HepG2 (cell line): Measurements from ENCODE around the gene DDX54. TPM values are rescaled to one million over a fixed set of nuclear protein-coding genes. Genes with fewer than 3 reads are reported as not detected.

ENCODE experiments used
- FOXO1 ChIP-seq: sonication (generic); formaldehyde crosslinking; IDR thresholded peaks from 2 replicates; pipeline ENCODE4 v1.4.0; 2020; ENCODE audit warnings: missing genetic modification reagents
- GTF2F1 ChIP-seq: fragments of 150-350 bp; IDR thresholded peaks from 2 replicates; pipeline ENCODE4 v1.6.1; 2014; ENCODE audit warnings: low read length
- IKZF1 ChIP-seq: fragments of 450-650 bp; IDR thresholded peaks from 2 replicates; pipeline ENCODE4 v1.7.1; 2016
- KDM5B ChIP-seq: sonication (generic); formaldehyde crosslinking; IDR thresholded peaks from 2 replicates; pipeline ENCODE4 v1.4.0; 2020; ENCODE audit warnings: missing genetic modification reagents, mild to moderate bottlenecking, borderline replicate concordance
- KLF16 ChIP-seq, 2 experiments: sonication (generic) in 1 of 2; formaldehyde crosslinking in 1 of 2; IDR thresholded peaks; 2 replicates each; pipeline versions ENCODE4 v1.6.1 to v1.8.0; 2016 to 2023; ENCODE audit warnings: missing genetic modification reagents in 2 of 2, missing compliant biosample characterization in 1 of 2
- MED1 ChIP-seq: sonication (generic); formaldehyde crosslinking; IDR thresholded peaks from 2 replicates; pipeline ENCODE4 v1.4.0; 2020; ENCODE audit warnings: missing genetic modification reagents
- MED13 ChIP-seq: sonication (generic); formaldehyde crosslinking; IDR thresholded peaks from 2 replicates; pipeline ENCODE4 v1.5.0; 2020; ENCODE audit warnings: missing genetic modification reagents
- POLR2AphosphoS2 ChIP-seq: IDR thresholded peaks from 2 replicates; pipeline ENCODE4 v1.6.1; 2011; ENCODE audit warnings: low read depth, low read length, improper control_type of control experiment
- POLR2AphosphoS5 ChIP-seq: IDR thresholded peaks from 2 replicates; pipeline ENCODE4 v1.6.1; 2012; ENCODE audit warnings: low read depth, low read length
- SRSF9 ChIP-seq: fragments of 200-400 bp; formaldehyde crosslinking; IDR thresholded peaks from 2 replicates; pipeline ENCODE4 v1.6.1; 2018; ENCODE audit warnings: borderline replicate concordance, mild to moderate bottlenecking, low read depth, low read length; ENCODE audit not compliant: insufficient read depth, poor library complexity, severe bottlenecking
- SUZ12 ChIP-seq: fragments of 150-350 bp; IDR thresholded peaks from 2 replicates; pipeline ENCODE4 v1.6.1; 2014; ENCODE audit warnings: low read depth, low read length
- YEATS4 ChIP-seq: sonication (generic); formaldehyde crosslinking; IDR thresholded peaks from 2 replicates; pipeline ENCODE4 v1.4.0; 2020; ENCODE audit warnings: missing genetic modification reagents, borderline replicate concordance
- ZMYM4 ChIP-seq: sonication (generic); formaldehyde crosslinking; IDR thresholded peaks from 2 replicates; pipeline ENCODE4 v1.8.1; 2023; ENCODE audit warnings: mild to moderate bottlenecking, missing genetic modification reagents
- ZNF101 ChIP-seq: sonication (generic); formaldehyde crosslinking; IDR thresholded peaks from 2 replicates; pipeline ENCODE4 v1.4.0; 2020; ENCODE audit warnings: mild to moderate bottlenecking, low read depth, missing genetic modification reagents, borderline replicate concordance
- ZNF282 ChIP-seq: fragments of 450-650 bp; IDR thresholded peaks from 2 replicates; pipeline ENCODE4 v1.6.1; 2018; ENCODE audit not compliant: partially characterized antibody
- ZNF672 ChIP-seq: sonication (generic); formaldehyde crosslinking; IDR thresholded peaks from 2 replicates; pipeline ENCODE4 v1.8.1; 2022; ENCODE audit warnings: missing genetic modification reagents
- ZNF766 ChIP-seq: sonication (generic); formaldehyde crosslinking; IDR thresholded peaks from 2 replicates; pipeline ENCODE4 v1.5.0; 2020; ENCODE audit warnings: missing genetic modification reagents, borderline replicate concordance
- polyA plus RNA-seq, 8 experiments: library from polyadenylated mRNA; depleted of rRNA in 3 of 8; stranded (reverse) in 7 of 8; unstranded in 1 of 8; fragments of >200 nt; fragmentation: Illumina TruSeq in 4 of 8; extraction: Trizol in 4 of 8; gene quantifications; 2 replicates each; pipeline versions ENCODE4 v1.2.1 to v1.2.3, GENCODE V29; 2011 to 2016; ENCODE audit warnings: low read depth in 4 of 8, missing spikeins in 1 of 8, mixed read lengths in 1 of 8; ENCODE audit not compliant: insufficient read depth in 1 of 8
- total RNA-seq, 5 experiments: library from RNA; depleted of rRNA; stranded (reverse); fragments of >200 nt; fragmentation: Illumina TruSeq; extraction: Trizol; gene quantifications; 2 replicates each; pipeline ENCODE4 v1.2.3, GENCODE V29; 2016; ENCODE audit warnings: low read depth in 1 of 5
- TF ChIP-seq, protein P1 (sequence below): sonication (generic); formaldehyde crosslinking; IDR thresholded peaks from 2 replicates; pipeline ENCODE4 v1.8.1; 2023; ENCODE audit warnings: mild to moderate bottlenecking, moderate library complexity, missing genetic modification reagents
- TF ChIP-seq, protein P2 (sequence below): sonication (generic); formaldehyde crosslinking; IDR thresholded peaks from 2 replicates; pipeline ENCODE4 v1.5.0; 2020; ENCODE audit warnings: mild to moderate bottlenecking, missing genetic modification reagents, borderline replicate concordance
- TF ChIP-seq, protein P3 (sequence below): sonication (generic); formaldehyde crosslinking; IDR thresholded peaks from 2 replicates; pipeline ENCODE4 v1.5.0; 2020; ENCODE audit warnings: missing genetic modification reagents

Gene DDX54
- total and polyA plus RNA-seq, 2 of the 13 experiments (the other 11 are each of a cell fraction or from before 2014, with no cell fraction given): 59.7 to 61.1 TPM

DNA sequence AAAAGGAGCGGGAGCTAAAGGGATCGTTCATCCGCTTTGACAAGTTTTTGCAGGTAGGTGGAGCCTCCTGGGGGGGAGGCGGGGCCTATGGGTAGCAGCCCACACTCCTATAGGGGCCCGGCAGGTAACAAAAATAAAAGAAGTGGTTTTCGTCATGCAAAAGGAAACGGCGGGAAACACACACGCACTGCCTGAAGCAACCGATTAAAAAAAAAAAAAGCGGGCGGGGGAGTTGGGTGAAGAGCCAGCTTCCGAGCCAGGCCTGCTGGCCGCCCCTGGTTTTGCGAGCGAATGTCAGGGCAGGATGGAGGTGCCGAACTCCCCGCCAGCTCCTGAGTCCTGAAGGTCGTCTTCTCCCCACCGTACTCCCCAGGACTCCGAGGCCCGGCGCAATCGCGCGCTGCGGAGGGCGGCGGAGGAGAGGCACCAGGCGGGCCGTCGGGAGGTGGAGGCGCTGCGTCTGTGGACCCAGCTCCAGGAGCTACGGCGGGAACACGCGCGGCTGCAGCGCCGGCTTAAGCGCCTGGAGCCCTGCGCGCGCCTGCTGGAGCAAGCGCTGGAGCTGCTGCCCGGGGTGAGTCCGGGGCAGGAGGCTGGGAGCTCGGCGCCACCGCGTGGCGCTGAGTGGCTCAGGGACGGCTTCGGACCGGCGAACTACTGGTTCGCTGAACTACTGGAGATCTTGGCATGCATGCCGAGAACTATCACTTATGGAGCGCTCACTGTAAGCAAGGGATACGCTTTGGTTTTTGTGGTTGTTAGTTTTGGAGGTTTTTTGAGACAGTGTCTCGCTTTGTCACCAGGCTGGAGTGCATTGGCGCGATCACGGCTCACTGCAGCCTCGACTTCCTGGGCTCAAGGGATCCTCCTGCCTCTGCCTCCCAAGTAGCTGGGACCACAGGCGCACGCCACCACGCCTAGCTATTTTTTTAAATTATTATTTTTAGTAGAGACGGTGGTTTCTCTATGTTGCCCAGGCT, 32.2 kb downstream of the DDX54 start (continued):
- TF ChIP-seq GTF2F1 (no peak), POLR2AphosphoS2 (no peak), MED1 (CRISPR knock-in tag) (no peak), ZNF101 (CRISPR knock-in tag) (no peak), IKZF1 (no peak), KDM5B (peak; percentile 69; the same call in 1 of the 2 replicates), KLF16 (CRISPR knock-in tag; IDR thresholded peaks at IDR 0.05) (no peak), MED13 (no peak), YEATS4 (CRISPR knock-in tag) (no peak), ZNF766 (CRISPR knock-in tag) (no peak), ZNF672 (CRISPR knock-in tag) (no peak), SUZ12 (no peak), ZNF282 (no peak), SRSF9 (no peak), FOXO1 (CRISPR knock-in tag) (no peak), ZMYM4 (CRISPR knock-in tag) (no peak), POLR2AphosphoS5 (no peak)
- TF ChIP-seq, protein P1, sequence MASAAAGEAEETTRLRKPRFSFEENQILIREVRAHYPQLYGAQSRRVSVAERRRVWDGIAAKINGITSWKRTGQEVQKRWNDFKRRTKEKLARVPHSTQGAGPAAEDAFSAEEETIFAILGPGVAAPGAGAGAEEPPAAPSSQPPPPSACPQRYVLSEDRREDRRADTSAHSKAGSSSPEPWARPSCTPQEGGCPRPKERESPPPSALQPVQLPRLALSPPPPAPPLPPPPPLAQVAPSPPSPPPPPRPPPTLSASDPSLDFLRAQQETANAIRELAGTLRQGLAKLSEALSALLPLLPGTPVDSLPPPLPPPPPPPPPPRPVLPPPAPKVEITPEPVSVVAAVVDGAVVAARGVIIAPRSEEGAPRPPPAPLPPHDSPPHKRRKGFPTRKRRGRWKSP: peak; percentile 97
- TF ChIP-seq, protein P2, sequence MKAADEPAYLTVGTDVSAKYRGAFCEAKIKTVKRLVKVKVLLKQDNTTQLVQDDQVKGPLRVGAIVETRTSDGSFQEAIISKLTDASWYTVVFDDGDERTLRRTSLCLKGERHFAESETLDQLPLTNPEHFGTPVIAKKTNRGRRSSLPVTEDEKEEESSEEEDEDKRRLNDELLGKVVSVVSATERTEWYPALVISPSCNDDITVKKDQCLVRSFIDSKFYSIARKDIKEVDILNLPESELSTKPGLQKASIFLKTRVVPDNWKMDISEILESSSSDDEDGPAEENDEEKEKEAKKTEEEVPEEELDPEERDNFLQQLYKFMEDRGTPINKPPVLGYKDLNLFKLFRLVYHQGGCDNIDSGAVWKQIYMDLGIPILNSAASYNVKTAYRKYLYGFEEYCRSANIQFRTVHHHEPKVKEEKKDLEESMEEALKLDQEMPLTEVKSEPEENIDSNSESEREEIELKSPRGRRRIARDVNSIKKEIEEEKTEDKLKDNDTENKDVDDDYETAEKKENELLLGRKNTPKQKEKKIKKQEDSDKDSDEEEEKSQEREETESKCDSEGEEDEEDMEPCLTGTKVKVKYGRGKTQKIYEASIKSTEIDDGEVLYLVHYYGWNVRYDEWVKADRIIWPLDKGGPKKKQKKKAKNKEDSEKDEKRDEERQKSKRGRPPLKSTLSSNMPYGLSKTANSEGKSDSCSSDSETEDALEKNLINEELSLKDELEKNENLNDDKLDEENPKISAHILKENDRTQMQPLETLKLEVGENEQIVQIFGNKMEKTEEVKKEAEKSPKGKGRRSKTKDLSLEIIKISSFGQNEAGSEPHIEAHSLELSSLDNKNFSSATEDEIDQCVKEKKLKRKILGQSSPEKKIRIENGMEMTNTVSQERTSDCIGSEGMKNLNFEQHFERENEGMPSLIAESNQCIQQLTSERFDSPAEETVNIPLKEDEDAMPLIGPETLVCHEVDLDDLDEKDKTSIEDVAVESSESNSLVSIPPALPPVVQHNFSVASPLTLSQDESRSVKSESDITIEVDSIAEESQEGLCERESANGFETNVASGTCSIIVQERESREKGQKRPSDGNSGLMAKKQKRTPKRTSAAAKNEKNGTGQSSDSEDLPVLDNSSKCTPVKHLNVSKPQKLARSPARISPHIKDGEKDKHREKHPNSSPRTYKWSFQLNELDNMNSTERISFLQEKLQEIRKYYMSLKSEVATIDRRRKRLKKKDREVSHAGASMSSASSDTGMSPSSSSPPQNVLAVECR (CRISPR knock-in tag): peak; percentile 40; the same call in 1 of the 2 replicates
- TF ChIP-seq, protein P3, sequence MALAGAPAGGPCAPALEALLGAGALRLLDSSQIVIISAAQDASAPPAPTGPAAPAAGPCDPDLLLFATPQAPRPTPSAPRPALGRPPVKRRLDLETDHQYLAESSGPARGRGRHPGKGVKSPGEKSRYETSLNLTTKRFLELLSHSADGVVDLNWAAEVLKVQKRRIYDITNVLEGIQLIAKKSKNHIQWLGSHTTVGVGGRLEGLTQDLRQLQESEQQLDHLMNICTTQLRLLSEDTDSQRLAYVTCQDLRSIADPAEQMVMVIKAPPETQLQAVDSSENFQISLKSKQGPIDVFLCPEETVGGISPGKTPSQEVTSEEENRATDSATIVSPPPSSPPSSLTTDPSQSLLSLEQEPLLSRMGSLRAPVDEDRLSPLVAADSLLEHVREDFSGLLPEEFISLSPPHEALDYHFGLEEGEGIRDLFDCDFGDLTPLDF (CRISPR knock-in tag): no peak
